Suprapubic skin (tissue), 3 donors: ENCODE results near the gene EMB.
"Not testable (repeated sequence)": the region's sequence is repeated elsewhere in the genome, so short reads cannot be mapped to it uniquely, and the experiment has no call there.

Source experiments
- POLR2A ChIP-seq, 2 donors: fragments of 450-650 bp; IDR thresholded peaks; one replicate each; pipeline ENCODE4 v1.6.1; 2017; ENCODE audit warnings: antibody characterized with exemption in 2 of 2, mild to moderate bottlenecking in 2 of 2, moderate library complexity in 2 of 2
- TF ChIP-seq, protein P1 (sequence below), 2 donors: fragments of 200-600 bp in 1 of 2; fragments of 450-650 bp in 1 of 2; sonication (generic) in 1 of 2; IDR thresholded peaks; one replicate each; pipeline ENCODE4 v1.5.1; 2016 to 2019; ENCODE audit warnings: antibody characterized with exemption in 2 of 2, mild to moderate bottlenecking in 1 of 2, moderate library complexity in 1 of 2

DNA sequence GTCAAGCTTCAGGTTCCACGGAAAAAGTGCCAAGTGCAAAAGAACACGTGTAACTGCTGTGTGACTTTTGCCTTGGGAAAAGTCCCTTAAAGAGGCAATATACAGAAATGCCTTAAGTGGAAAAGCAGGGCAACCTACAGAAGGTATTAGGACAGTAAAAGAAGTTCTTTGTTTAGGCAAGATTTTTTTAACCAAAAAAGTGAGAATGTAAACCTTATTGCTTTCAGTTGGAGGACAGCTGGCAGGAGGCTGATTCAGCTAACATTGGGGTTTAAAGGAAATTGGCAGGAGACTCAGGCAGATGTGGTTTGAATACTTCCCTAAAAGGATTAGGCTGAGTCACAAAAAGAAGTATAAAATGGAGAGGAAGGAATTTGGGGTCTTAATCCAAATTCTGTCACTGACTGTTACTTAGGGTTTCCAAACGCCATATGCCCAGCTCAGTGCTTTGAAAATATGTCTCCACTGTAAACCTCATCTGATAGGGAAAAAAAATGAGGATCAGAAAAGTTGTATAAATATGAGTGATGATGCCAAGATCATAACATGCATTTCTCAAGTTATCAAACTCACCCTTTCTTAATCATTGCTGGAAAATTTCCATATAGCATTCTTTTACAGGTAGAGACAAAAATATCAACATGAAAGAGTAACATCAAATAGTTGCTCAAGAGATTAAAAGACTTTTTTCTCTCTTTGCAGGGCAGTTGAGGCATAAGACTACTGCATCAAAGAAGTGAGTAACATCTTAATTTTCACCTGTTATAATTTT is 9.8 kb downstream of the EMB start:
- not testable (repeated sequence) for TF ChIP-seq POLR2A (IDR thresholded peaks at IDR 0.05)
- TF ChIP-seq, protein P1, sequence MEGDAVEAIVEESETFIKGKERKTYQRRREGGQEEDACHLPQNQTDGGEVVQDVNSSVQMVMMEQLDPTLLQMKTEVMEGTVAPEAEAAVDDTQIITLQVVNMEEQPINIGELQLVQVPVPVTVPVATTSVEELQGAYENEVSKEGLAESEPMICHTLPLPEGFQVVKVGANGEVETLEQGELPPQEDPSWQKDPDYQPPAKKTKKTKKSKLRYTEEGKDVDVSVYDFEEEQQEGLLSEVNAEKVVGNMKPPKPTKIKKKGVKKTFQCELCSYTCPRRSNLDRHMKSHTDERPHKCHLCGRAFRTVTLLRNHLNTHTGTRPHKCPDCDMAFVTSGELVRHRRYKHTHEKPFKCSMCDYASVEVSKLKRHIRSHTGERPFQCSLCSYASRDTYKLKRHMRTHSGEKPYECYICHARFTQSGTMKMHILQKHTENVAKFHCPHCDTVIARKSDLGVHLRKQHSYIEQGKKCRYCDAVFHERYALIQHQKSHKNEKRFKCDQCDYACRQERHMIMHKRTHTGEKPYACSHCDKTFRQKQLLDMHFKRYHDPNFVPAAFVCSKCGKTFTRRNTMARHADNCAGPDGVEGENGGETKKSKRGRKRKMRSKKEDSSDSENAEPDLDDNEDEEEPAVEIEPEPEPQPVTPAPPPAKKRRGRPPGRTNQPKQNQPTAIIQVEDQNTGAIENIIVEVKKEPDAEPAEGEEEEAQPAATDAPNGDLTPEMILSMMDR (IDR thresholded peaks at IDR 0.05): not testable (repeated sequence)
